ENCODE results near the gene DAO. TPM values are rescaled to one million over a fixed set of nuclear protein-coding genes. Genes with fewer than 3 reads are reported as not detected.

Gene DAO
- total RNA-seq, 2 experiments from 2014 or later: not detected

DNA sequence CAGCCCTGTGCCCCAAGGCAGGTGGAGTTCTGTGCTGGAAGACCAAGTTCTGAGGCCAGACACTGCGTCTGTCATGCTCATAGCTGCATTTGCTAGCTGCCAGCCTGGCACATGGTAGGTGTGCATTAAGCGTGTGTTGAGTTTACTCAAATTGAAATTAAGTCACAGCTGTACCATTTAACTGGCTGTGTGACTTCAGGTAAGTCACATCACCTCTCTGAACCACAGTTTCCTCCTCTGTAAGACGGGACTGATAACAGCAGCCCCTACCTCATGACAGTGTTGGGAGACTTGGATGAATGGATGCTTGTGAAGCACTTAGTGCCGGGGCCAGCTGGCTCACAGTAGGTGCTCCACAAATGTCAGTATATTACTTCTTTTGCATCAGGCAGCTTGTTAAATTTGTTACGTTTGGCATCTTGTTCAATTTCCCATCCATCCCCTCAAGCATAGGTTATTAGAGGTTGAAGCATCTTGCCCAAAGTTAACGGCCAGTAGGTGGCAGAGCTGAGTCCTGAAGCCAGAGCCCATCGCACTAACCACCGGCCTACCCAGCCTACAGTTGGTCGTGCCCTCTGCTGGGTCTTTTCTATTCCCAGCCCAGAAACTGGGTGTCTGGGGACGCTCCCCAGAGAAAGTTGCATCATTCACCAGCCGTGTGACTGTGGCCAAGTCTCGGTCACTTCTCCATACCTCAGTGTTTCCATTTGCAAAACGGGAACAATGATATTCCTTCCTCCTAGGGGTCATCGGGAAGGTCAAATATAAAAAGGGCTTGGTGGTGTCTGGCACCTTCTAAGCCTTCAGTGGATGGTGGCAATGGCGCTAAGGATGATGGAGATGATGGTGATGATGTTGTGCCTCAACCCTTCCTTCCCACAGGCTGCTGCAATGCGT, 4.5 kb downstream of the DAO start:
- H3K27ac Mint-ChIP-seq: no peak overlapping the region
- no peaks in the 10 kb centered on the region for H3K4me1 Mint-ChIP-seq
- no peaks in the 10 kb centered on the region for H3K9me3 Mint-ChIP-seq
- no peaks in the 10 kb centered on the region for H3K27me3 Mint-ChIP-seq
- no peak overlapping the region for H3K4me3 Mint-ChIP-seq
- H3K36me3 Mint-ChIP-seq: no peaks in the 10 kb centered on the region
- DNase-seq: peak; percentile 62

DNA sequence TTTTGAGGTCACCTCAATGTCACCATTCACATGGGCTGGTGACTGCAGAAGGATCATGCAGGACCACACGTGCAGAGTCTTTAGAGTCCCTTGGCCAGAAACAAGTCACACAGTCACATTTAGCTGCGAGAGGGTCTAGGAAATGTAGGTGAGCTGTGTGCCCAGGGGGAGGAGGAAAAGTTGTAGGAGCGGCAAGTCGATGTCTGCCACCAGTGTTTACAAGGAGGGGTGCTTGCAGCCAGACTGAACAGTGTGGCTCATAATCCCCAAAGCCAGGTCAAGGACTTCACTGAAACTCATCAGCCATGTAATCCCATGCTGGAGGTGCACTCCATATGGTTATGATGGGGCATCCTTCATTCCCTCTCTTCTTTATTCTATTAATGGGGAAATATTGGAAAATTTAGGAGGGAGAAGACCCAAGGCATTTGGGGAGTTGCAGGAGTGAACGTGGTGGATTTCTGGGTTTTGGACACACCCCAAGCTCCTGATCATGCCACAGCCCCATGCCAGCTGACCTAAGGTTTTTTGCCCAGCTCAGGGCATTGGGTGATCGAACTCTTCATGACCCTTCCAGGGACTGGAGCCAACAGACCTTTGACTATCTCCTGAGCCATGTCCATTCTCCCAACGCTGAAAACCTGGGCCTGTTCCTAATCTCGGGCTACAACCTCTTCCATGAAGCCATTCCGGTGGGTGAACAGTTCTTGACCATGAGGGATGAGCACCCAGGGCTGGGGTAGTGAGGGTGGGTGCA, 7.2 kb downstream of the DAO start:
- no peak overlapping the region for H3K4me3 Mint-ChIP-seq
- no peaks in the 10 kb centered on the region for H3K36me3 Mint-ChIP-seq
- no peaks in the 10 kb centered on the region for H3K4me1 Mint-ChIP-seq
- DNase-seq: no peak
- H3K27me3 Mint-ChIP-seq: no peaks in the 10 kb centered on the region
- H3K9me3 Mint-ChIP-seq: peaks cover 2% of the 10 kb centered on the region
- H3K27ac Mint-ChIP-seq: no peak overlapping the region

DNA sequence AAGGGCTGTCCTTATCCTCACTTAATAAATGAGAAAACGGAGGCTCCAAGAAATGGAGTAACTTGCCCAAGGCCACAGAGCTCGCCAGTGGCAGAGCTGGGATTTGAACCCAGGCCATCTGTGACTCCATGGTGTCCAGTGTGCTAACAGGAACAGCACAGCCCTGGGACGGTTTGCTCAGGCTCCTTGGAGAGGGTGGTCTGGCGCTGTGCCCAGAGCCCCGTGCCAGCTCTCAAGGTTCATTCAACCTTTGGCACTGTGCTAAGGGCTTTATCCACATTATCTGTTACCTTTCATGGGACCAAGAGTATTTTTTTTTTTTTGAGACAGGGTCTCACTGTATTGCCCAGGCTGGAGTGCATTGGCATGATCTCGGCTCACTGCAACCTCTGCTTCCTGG, 8.1 kb downstream of the DAO start:
- Mint-ChIP-seq H3K4me3 (no peak overlapping the region), H3K27me3 (no peaks in the 10 kb centered on the region), H3K9me3 (peaks cover 2% of the 10 kb centered on the region), H3K4me1 (no peaks in the 10 kb centered on the region), H3K27ac (no peak overlapping the region), H3K36me3 (no peaks in the 10 kb centered on the region)
- no peak for DNase-seq

DNA sequence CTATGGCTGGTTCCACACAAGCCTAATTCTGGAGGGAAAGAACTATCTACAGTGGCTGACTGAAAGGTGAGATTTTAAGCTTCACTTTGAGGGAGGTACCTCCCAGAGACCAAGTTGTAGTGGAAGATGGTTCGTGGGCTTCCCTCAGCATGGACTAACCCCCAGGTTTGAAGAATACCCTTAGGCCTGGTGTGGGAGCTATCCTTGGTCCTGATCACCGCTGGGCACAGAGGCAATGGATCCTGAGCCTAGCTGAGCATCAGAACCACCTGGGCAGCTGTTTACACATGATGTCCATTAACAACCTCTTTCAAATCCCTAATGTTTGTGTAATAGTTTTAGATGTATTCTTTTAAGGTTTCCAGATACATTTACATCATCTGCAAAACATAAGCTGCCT, 10.3 kb downstream of the DAO start:
- H3K27ac Mint-ChIP-seq: no peak overlapping the region
- no peaks in the 10 kb centered on the region for H3K36me3 Mint-ChIP-seq
- no peaks in the 10 kb centered on the region for H3K4me1 Mint-ChIP-seq
- no peak for DNase-seq
- no peak overlapping the region for H3K4me3 Mint-ChIP-seq
- H3K9me3 Mint-ChIP-seq: peaks cover 2% of the 10 kb centered on the region
- no peaks in the 10 kb centered on the region for H3K27me3 Mint-ChIP-seq

DNA sequence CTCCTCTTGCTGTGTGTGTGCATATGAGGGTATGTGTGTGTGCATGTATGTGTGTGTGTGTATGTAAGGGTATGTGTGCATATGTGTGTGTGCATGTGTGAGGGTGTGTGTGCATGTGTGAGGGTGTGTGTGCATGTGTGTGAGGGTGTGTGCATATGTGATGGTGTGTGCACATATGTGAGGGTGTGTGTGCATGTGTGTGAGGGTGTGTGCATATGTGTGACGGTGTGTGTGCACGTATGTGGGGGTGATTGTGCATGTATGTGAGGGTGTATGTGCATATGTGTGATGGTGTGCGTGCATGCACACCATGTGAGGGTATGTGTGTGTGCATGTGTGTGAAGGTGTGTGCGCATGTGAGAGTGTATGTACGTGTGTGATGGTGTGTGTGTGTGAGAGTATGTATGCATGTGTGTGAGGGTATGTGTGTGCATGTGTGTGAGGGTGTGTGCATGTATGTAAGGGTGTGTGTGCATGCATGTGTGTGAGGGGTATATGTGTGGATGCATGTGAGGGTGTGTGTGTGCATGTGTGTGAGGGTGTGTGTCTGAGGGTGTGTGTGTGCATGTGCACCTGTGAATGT, 15.4 kb downstream of the DAO start:
- DNase-seq: no peak
- Mint-ChIP-seq H3K27ac (no peak overlapping the region), H3K9me3 (peaks cover 2% of the 10 kb centered on the region), H3K4me3 (no peak overlapping the region), H3K36me3 (no peaks in the 10 kb centered on the region), H3K27me3 (peaks cover 4% of the 10 kb centered on the region), H3K4me1 (no peaks in the 10 kb centered on the region)

DNA sequence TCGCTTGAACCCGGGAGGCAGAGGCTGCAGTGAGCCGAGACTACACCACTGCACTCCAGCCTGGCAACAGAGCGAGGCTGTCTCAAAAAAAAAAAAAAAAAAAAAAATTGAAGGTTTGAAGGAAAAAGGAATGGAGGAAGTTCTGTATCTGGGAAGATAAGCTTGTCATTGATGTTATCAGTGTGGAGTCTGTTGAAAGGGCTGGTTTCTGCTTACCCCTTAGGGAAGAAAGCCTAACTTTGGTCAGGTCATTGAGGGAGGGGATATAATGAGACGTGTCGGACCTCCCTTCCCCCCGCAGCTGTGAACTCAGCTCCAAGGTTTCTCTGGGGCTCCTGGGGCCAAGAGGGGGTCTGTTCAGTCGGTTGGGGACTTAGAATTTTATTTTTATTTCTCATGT, 16.4 kb downstream of the DAO start:
- Mint-ChIP-seq H3K36me3 (no peaks in the 10 kb centered on the region), H3K27ac (no peak overlapping the region), H3K27me3 (peaks cover 4% of the 10 kb centered on the region), H3K4me1 (no peaks in the 10 kb centered on the region), H3K4me3 (no peak overlapping the region), H3K9me3 (no peaks in the 10 kb centered on the region)
- DNase-seq: no peak

DNA sequence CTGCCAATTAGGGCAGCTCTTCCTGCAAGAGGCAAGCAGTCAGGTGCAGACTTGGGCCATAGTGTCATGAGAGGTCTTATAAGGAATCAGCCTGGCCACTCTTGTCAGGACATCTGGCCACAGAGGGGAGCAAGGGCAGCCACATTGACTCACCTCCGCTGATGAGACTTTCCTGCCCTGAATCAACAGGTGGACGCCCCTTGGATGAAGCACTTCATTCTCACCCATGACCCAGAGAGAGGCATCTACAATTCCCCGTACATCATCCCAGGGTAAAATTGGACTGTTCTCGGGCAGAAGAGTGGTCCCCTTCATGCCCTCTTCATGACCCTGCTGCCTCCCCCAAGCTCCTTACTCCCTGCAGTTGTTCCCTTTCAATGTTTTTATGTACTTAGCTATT, 16.9 kb downstream of the DAO start:
- DNase-seq: no peak
- H3K36me3 Mint-ChIP-seq: no peaks in the 10 kb centered on the region
- H3K4me1 Mint-ChIP-seq: no peaks in the 10 kb centered on the region
- H3K27ac Mint-ChIP-seq: no peak overlapping the region
- H3K9me3 Mint-ChIP-seq: no peaks in the 10 kb centered on the region
- peaks cover 4% of the 10 kb centered on the region for H3K27me3 Mint-ChIP-seq
- no peak overlapping the region for H3K4me3 Mint-ChIP-seq

DNA sequence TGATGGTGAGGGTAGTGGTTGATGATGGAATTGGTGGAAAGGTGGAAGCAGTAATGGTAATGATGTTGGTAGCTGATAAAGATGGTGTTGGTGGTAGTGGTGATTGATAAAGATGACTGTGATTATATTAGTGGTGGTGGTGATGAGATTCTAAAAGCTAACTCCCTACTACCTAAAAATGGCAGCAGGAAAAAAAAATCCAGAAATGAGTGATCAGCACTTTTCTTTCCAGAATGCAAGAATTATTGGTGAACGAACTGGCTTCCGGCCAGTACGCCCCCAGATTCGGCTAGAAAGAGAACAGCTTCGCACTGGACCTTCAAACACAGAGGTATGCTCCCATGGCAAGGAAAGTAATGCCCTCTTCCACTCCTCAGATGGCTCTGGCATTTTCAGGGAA, 19.3 kb downstream of the DAO start:
- H3K27ac Mint-ChIP-seq: no peak overlapping the region
- DNase-seq: no peak
- no peaks in the 10 kb centered on the region for H3K4me1 Mint-ChIP-seq
- H3K36me3 Mint-ChIP-seq: no peaks in the 10 kb centered on the region
- H3K4me3 Mint-ChIP-seq: no peak overlapping the region
- no peaks in the 10 kb centered on the region for H3K9me3 Mint-ChIP-seq
- peaks cover 4% of the 10 kb centered on the region for H3K27me3 Mint-ChIP-seq

DNA sequence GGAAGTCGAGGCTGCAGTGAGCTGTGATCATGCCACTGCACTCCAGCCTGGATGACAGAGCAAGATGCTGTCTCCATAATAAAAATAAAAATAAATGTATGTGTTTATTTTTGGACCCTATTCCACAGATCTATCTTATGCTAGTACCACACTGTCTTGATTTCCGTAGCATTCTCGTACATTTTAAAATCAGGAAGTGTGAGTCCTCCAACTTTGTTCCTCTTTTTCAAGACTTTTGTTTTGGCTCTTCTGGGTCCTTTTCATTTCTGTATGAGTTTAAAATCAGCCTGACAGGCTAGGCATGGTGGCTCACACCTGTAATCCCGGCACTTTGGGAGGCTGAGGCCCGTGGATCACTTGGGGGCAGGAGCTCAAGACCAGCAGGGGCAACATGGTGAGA, 25.8 kb downstream of the DAO start:
- Mint-ChIP-seq H3K36me3 (no peaks in the 10 kb centered on the region), H3K27ac (no peak overlapping the region), H3K4me1 (no peaks in the 10 kb centered on the region), H3K4me3 (no peak overlapping the region), H3K9me3 (no peaks in the 10 kb centered on the region), H3K27me3 (peaks cover 27% of the 10 kb centered on the region)
- DNase-seq: no peak

DNA sequence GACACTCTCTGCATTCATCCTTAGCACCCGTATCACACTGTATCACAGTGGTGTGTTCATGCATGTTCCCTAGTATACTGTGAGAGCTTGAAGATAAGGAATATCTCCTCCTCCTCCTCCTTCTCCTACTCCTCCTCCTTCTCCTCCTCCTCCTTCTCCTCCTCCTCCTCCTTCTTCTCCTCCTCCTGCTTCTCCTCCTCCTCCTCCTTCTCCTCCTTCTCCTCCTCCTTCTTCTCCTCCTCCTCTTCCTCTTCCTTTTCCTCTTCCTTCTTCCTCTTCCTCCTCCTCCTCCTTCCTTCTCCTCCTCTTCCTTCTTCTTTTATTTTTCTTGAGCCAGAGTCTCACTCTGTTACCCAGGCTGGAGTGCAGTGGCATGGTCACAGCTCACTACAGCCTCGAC, 27.1 kb downstream of the DAO start:
- DNase-seq: no peak
- no peak overlapping the region for H3K4me3 Mint-ChIP-seq
- no peaks in the 10 kb centered on the region for H3K9me3 Mint-ChIP-seq
- no peaks in the 10 kb centered on the region for H3K36me3 Mint-ChIP-seq
- H3K27ac Mint-ChIP-seq: no peak overlapping the region
- no peaks in the 10 kb centered on the region for H3K4me1 Mint-ChIP-seq
- peaks cover 27% of the 10 kb centered on the region for H3K27me3 Mint-ChIP-seq

DNA sequence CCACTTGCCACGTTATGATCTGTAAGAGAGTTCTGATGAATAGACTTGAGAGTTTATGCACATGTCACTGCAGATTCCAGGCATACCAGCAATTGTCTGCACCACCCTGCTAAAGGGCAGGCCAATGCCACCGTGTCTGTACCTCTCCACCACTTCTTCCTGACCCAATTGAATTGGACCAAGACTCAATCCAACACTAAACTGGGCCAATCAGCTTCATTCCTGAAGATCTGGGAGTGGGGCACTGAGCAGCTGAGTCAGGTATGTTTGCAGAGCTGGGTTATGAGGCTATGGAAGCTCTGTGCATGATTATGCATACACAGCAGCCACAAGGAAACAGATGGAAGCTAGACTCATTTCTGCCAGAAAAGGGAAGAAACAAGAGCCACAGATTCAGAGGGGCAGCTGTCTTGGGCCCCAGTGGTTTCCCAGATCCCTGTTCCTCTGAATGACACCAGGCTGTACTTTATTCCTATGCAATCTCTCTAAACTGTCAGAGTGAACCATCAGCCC, 28.0 kb downstream of the DAO start:
- peaks cover 27% of the 10 kb centered on the region for H3K27me3 Mint-ChIP-seq
- no peaks in the 10 kb centered on the region for H3K4me1 Mint-ChIP-seq
- no peak overlapping the region for H3K4me3 Mint-ChIP-seq
- no peak overlapping the region for H3K27ac Mint-ChIP-seq
- no peaks in the 10 kb centered on the region for H3K36me3 Mint-ChIP-seq
- no peaks in the 10 kb centered on the region for H3K9me3 Mint-ChIP-seq
- no peak for DNase-seq

DNA sequence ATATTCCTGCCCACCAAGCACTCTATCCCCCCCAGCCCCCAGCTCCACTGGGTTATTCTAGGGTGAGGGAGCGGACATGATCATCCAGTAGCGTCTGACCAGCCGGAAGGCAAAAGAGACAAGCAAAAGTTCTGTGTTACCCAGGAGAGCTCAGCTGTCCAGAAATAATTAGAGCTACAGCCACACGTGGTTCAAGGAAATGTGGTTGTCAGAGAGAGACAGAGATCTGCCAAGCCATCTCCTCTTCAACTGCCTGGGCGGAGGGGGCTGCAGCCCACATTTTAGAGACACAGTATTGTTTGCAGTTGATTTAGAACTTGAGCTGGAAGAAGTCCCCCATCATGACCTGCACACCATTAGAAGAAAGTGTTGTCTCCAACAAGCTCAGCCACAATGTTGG, 30.4 kb downstream of the DAO start:
- no peak overlapping the region for H3K4me3 Mint-ChIP-seq
- no peaks in the 10 kb centered on the region for H3K36me3 Mint-ChIP-seq
- no peak for DNase-seq
- H3K9me3 Mint-ChIP-seq: no peaks in the 10 kb centered on the region
- H3K4me1 Mint-ChIP-seq: no peaks in the 10 kb centered on the region
- H3K27me3 Mint-ChIP-seq: peaks cover 17% of the 10 kb centered on the region
- no peak overlapping the region for H3K27ac Mint-ChIP-seq

DNA sequence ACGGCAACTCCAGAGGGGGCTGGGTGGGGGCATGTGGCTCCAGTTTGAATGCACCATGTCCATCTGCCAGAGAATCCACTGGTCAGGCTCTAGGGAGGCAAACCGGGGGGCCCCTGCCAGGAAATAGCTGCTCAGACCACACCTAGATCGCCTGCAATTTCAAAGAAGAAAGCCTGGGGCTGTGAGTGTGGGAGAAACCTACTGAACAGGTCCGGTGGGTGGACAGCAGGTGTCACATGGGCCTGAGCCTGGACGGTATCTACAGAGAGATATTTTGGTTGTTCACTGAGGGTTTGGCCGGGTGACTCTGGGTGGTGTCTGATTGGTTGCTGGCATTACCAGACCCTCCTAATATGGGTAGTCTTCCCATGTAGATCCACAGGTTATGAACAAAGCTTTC, 32.0 kb downstream of the DAO start:
- H3K27me3 Mint-ChIP-seq: peaks cover 10% of the 10 kb centered on the region
- no peak overlapping the region for H3K4me3 Mint-ChIP-seq
- DNase-seq: no peak
- H3K36me3 Mint-ChIP-seq: no peaks in the 10 kb centered on the region
- no peaks in the 10 kb centered on the region for H3K9me3 Mint-ChIP-seq
- no peak overlapping the region for H3K27ac Mint-ChIP-seq
- H3K4me1 Mint-ChIP-seq: no peaks in the 10 kb centered on the region

DNA sequence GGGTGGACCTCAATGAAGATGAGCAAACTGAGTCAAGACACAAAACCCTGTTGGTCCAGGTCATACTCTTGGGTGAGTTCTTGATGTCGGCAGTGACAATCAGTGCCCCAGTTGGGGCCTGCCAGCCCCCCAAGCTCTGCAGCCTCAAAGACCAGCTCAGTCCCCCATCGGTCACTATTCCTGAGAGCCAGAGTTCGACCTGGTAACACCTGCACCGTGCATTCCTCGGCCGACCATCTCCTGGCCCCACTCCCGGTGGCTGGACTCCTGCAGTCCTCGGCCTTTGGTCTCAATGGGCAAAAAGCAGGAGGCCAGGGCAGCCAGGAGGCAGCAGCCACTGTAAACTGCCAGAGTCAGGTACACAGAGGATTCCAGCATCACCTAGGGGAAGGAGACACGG, 32.5 kb downstream of the DAO start:
- H3K27me3 Mint-ChIP-seq: peaks cover 6% of the 10 kb centered on the region

DNA sequence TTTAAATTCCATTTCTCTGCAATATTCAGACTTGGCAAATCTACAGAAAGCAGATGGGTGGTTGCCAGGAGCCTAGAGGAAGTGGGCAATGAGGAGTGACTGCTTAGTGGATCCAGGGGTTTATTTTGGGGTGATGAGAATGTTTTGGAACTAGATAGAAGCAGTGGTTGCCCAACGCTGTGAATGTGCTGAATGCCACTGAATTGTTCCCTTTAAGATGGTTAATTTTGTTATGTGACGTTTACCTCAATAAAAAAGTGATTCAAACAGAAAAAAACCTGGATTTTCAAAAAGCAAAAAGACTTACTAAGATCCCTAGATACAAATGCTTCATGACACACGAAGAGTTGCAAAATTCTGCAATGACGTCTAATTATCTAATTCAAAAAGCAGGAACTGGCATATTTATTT, 34.2 kb downstream of the DAO start:
- no peak overlapping the region for H3K4me3 Mint-ChIP-seq
- H3K4me1 Mint-ChIP-seq: no peaks in the 10 kb centered on the region
- H3K9me3 Mint-ChIP-seq: no peaks in the 10 kb centered on the region
- DNase-seq: no peak
- H3K27ac Mint-ChIP-seq: no peak overlapping the region
- no peaks in the 10 kb centered on the region for H3K27me3 Mint-ChIP-seq
- H3K36me3 Mint-ChIP-seq: no peaks in the 10 kb centered on the region

More for the DNA sequence above, 32.5 kb downstream of the DAO start:
- H3K4me1 Mint-ChIP-seq: no peaks in the 10 kb centered on the region
- no peak overlapping the region for H3K4me3 Mint-ChIP-seq
- no peaks in the 10 kb centered on the region for H3K9me3 Mint-ChIP-seq
- DNase-seq: no peak
- H3K36me3 Mint-ChIP-seq: no peaks in the 10 kb centered on the region
- H3K27ac Mint-ChIP-seq: no peak overlapping the region

Data from activated naive CD8-positive, alpha-beta T cell treated with anti-CD3 and anti-CD28 coated beads for 36 hours (primary cell).